ENCODE results near the gene CARD14.
"Not testable (repeated sequence)": the region's sequence is repeated elsewhere in the genome, so short reads cannot be mapped to it uniquely, and the experiment has no call there.

The CARD14 gene

GRCh38 chr17:80237386-80237785, 67.6 kb downstream of the CARD14 start:
- DNase-seq = no peak
- Mint-ChIP-seq H3K36me3 (ENCODE audit: insufficient read depth) (peaks cover 35% of the 10 kb centered on the region), H3K4me3 (no peak overlapping the region), H3K9me3 (peaks cover 0 to 4% of the 10 kb centered on the region in 2 donors), H3K27me3 (no peaks in the 10 kb centered on the region), H3K27ac (no peak overlapping the region), H3K4me1 (ENCODE audit: low read depth in 2 of 2) (peaks cover 0 to 1% of the 10 kb centered on the region in 2 donors)
- no peak for ATAC-seq (replicated peaks)

GRCh38 chr17:80242505-80242904, 72.7 kb downstream of the CARD14 start:
- Mint-ChIP-seq H3K27ac (peak overlapping the region in 1 of 2 donors; percentile 19), H3K36me3 (ENCODE audit: insufficient read depth) (peaks cover 32% of the 10 kb centered on the region), H3K9me3 (no peaks in the 10 kb centered on the region), H3K27me3 (no peaks in the 10 kb centered on the region), H3K4me3 (no peak overlapping the region), H3K4me1 (ENCODE audit: low read depth in 2 of 2) (peaks cover 0 to 7% of the 10 kb centered on the region in 2 donors)
- no peak for DNase-seq
- ATAC-seq (replicated peaks) = no peak

GRCh38 chr17:80243526-80244433, 74.0 kb downstream of the CARD14 start:
- H3K27ac Mint-ChIP-seq = no peak overlapping the region
- H3K4me3 Mint-ChIP-seq = no peak overlapping the region
- no peak for ATAC-seq (replicated peaks)
- DNase-seq = no peak
- H3K27me3 Mint-ChIP-seq = no peaks in the 10 kb centered on the region
- H3K36me3 Mint-ChIP-seq (ENCODE audit: insufficient read depth) = peaks cover 24% of the 10 kb centered on the region
- peaks cover 0 to 7% of the 10 kb centered on the region in 2 donors for H3K4me1 Mint-ChIP-seq (ENCODE audit: low read depth in 2 of 2)
- H3K9me3 Mint-ChIP-seq = no peaks in the 10 kb centered on the region

GRCh38 chr17:80244448-80244847, 74.6 kb downstream of the CARD14 start:
- H3K9me3 Mint-ChIP-seq; H3K4me3 Mint-ChIP-seq; H3K27ac Mint-ChIP-seq; H3K4me1 Mint-ChIP-seq (ENCODE audit: low read depth in 2 of 2); ATAC-seq (replicated peaks); H3K27me3 Mint-ChIP-seq; DNase-seq: not testable (repeated sequence)
- peaks cover 20% of the 10 kb centered on the region for H3K36me3 Mint-ChIP-seq (ENCODE audit: insufficient read depth)

- no peaks in the 10 kb centered on the region for H3K9me3 Mint-ChIP-seq
- no peak for DNase-seq
- ATAC-seq (replicated peaks) = no peak
Observed at GRCh38 chr17:80244871-80245509, 75.2 kb downstream of the CARD14 start.

GRCh38 chr17:80245566-80246265, 75.9 kb downstream of the CARD14 start:
- H3K27me3 Mint-ChIP-seq = no peaks in the 10 kb centered on the region
- H3K4me1 Mint-ChIP-seq (ENCODE audit: low read depth in 2 of 2) = peaks cover 0 to 7% of the 10 kb centered on the region in 2 donors
- H3K9me3 Mint-ChIP-seq = no peaks in the 10 kb centered on the region
- H3K36me3 Mint-ChIP-seq (ENCODE audit: insufficient read depth) = peaks cover 24% of the 10 kb centered on the region
- no peak overlapping the region for H3K27ac Mint-ChIP-seq
- DNase-seq = no peak
- no peak overlapping the region for H3K4me3 Mint-ChIP-seq
- ATAC-seq (replicated peaks) = no peak

More at GRCh38 chr17:80244871-80245509, 75.2 kb downstream of the CARD14 start:
- Mint-ChIP-seq H3K4me1 (ENCODE audit: low read depth in 2 of 2) (peaks cover 0 to 7% of the 10 kb centered on the region in 2 donors), H3K27me3 (no peaks in the 10 kb centered on the region), H3K36me3 (ENCODE audit: insufficient read depth) (peaks cover 22% of the 10 kb centered on the region), H3K4me3 (no peak overlapping the region), H3K27ac (no peak overlapping the region)

GRCh38 chr17:80246266-80246681, 76.4 kb downstream of the CARD14 start:
- DNase-seq = no peak
- H3K27ac Mint-ChIP-seq = no peak overlapping the region

GRCh38 chr17:80246726-80247125, 76.9 kb downstream of the CARD14 start:
- Mint-ChIP-seq H3K4me3 (no peak overlapping the region), H3K4me1 (ENCODE audit: low read depth in 2 of 2) (peaks cover 0 to 7% of the 10 kb centered on the region in 2 donors), H3K9me3 (no peaks in the 10 kb centered on the region), H3K36me3 (ENCODE audit: insufficient read depth) (peaks cover 18% of the 10 kb centered on the region), H3K27ac (no peak overlapping the region), H3K27me3 (no peaks in the 10 kb centered on the region)
- ATAC-seq (replicated peaks) = no peak
- DNase-seq = no peak

More at GRCh38 chr17:80246266-80246681, 76.4 kb downstream of the CARD14 start:
- Mint-ChIP-seq H3K27me3 (no peaks in the 10 kb centered on the region), H3K4me1 (ENCODE audit: low read depth in 2 of 2) (peaks cover 0 to 7% of the 10 kb centered on the region in 2 donors), H3K4me3 (no peak overlapping the region), H3K9me3 (no peaks in the 10 kb centered on the region), H3K36me3 (ENCODE audit: insufficient read depth) (peaks cover 23% of the 10 kb centered on the region)
- no peak for ATAC-seq (replicated peaks)

- Mint-ChIP-seq H3K9me3 (no peaks in the 10 kb centered on the region), H3K27me3 (no peaks in the 10 kb centered on the region), H3K36me3 (ENCODE audit: insufficient read depth) (peaks cover 17% of the 10 kb centered on the region), H3K4me3 (no peak overlapping the region), H3K4me1 (ENCODE audit: low read depth in 2 of 2) (peaks cover under 1 to 5% of the 10 kb centered on the region in 2 donors), H3K27ac (no peak overlapping the region)
- DNase-seq (no peak), ATAC-seq (replicated peaks) (no peak)
Observed at GRCh38 chr17:80247561-80247960, 77.7 kb downstream of the CARD14 start.

GRCh38 chr17:80248001-80248893, 78.4 kb downstream of the CARD14 start:
- Mint-ChIP-seq H3K36me3 (ENCODE audit: insufficient read depth) (peaks cover 14% of the 10 kb centered on the region), H3K4me1 (ENCODE audit: low read depth in 2 of 2) (peaks cover 3 to 8% of the 10 kb centered on the region in 2 donors), H3K9me3 (no peaks in the 10 kb centered on the region), H3K27ac (no peak overlapping the region), H3K4me3 (no peak overlapping the region), H3K27me3 (no peaks in the 10 kb centered on the region)
- DNase-seq = no peak
- ATAC-seq (replicated peaks) = no peak

- Mint-ChIP-seq H3K4me1 (ENCODE audit: low read depth in 2 of 2) (peaks cover 6 to 15% of the 10 kb centered on the region in 2 donors), H3K27me3 (no peaks in the 10 kb centered on the region), H3K36me3 (ENCODE audit: insufficient read depth) (peaks cover 14% of the 10 kb centered on the region), H3K27ac (no peak overlapping the region), H3K4me3 (no peak overlapping the region), H3K9me3 (no peaks in the 10 kb centered on the region)
- no peak for ATAC-seq (replicated peaks)
- no peak for DNase-seq
Observed at GRCh38 chr17:80248894-80249710, 79.3 kb downstream of the CARD14 start.

GRCh38 chr17:80251966-80252365, 82.1 kb downstream of the CARD14 start:
- DNase-seq = no peak
- H3K4me1 Mint-ChIP-seq (ENCODE audit: low read depth in 2 of 2) = peaks cover 20 to 29% of the 10 kb centered on the region in 2 donors

More at GRCh38 chr17:80251966-80252365, 82.1 kb downstream of the CARD14 start:
- H3K36me3 Mint-ChIP-seq (ENCODE audit: insufficient read depth) = peaks cover 12% of the 10 kb centered on the region
- no peaks in the 10 kb centered on the region for H3K27me3 Mint-ChIP-seq
- no peak for ATAC-seq (replicated peaks)
- H3K4me3 Mint-ChIP-seq = no peak overlapping the region
- no peaks in the 10 kb centered on the region for H3K9me3 Mint-ChIP-seq
- peak overlapping the region in 1 of 2 donors; percentile 18 for H3K27ac Mint-ChIP-seq

Measured in effector memory CD8-positive, alpha-beta T cell (primary cell).